Measurements from ENCODE around the gene CNOT8. TPM values are rescaled to one million over a fixed set of nuclear protein-coding genes. Genes with fewer than 3 reads are reported as not detected.

Gene CNOT8
- total RNA-seq, 1 donor from 2014 or later: 51.5 TPM

DNA sequence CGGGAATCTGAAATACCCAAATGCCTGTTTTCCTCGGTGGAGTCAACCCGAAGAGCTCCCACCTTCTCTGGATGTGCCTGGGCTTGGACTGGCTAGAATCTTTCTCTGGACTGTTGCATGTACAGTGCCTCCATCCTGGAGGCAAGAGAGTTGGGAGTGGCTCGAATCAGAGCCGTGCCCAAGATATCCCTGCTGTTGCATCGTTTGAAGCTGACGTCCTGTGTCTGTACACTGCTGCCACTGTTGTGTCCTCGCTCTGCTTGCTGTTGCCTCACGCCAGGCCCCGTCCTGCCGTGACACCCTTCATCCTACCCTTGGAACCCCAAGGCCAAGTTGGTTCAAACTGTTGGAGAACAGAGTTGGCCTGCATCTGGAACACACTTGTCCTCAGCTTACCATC lies 43.4 kb upstream of the CNOT8 start:
- H3K27ac Mint-ChIP-seq: no peak overlapping the region
- H3K4me3 Mint-ChIP-seq: no peak overlapping the region
- no peak for DNase-seq (ENCODE audit: extremely low spot score, unreplicated experiment)
- TF ChIP-seq, protein P1, sequence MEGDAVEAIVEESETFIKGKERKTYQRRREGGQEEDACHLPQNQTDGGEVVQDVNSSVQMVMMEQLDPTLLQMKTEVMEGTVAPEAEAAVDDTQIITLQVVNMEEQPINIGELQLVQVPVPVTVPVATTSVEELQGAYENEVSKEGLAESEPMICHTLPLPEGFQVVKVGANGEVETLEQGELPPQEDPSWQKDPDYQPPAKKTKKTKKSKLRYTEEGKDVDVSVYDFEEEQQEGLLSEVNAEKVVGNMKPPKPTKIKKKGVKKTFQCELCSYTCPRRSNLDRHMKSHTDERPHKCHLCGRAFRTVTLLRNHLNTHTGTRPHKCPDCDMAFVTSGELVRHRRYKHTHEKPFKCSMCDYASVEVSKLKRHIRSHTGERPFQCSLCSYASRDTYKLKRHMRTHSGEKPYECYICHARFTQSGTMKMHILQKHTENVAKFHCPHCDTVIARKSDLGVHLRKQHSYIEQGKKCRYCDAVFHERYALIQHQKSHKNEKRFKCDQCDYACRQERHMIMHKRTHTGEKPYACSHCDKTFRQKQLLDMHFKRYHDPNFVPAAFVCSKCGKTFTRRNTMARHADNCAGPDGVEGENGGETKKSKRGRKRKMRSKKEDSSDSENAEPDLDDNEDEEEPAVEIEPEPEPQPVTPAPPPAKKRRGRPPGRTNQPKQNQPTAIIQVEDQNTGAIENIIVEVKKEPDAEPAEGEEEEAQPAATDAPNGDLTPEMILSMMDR (conservative IDR thresholded peaks at IDR 0.05): no peak
- no peaks in the 10 kb centered on the region for H3K27me3 Mint-ChIP-seq
- H3K9me3 Mint-ChIP-seq: no peaks in the 10 kb centered on the region
- H3K4me1 Mint-ChIP-seq (ENCODE audit: unreplicated experiment): no peaks in the 10 kb centered on the region
- peaks cover 44% of the 10 kb centered on the region for H3K36me3 Mint-ChIP-seq

DNA sequence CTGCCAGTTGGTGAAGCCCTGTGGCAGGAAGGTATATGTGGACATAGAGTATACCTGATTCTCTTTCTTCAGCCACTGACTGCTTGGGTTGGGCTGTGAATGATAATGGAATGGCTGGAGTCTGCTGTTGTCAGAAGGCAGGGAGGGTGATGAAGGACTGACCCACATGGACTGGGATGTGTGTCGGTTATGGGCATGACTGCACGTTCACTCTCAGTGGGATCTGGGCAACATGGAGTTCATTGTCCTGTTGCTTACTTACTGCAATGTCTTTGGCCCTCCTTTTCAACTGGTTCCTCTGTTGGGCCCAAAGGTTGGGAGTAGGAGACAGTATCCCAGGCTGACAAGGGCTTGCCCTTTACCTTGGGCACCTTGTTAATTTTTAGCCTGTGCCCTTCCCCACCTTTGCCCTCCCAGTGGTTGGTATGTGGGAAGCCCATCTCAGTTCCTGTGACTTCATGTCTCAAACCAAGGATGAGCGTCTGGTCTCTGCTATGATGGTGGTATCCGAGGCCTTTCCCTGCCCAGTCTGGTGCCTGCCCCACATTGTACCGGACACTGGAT lies 42.7 kb upstream of the CNOT8 start:
- Mint-ChIP-seq H3K27me3 (no peaks in the 10 kb centered on the region), H3K27ac (no peak overlapping the region), H3K9me3 (no peaks in the 10 kb centered on the region), H3K4me1 (ENCODE audit: unreplicated experiment) (no peaks in the 10 kb centered on the region), H3K4me3 (no peak overlapping the region), H3K36me3 (peaks cover 44% of the 10 kb centered on the region)
- DNase-seq (ENCODE audit: extremely low spot score, unreplicated experiment): no peak
- TF ChIP-seq, protein P1 (conservative IDR thresholded peaks at IDR 0.05): no peak

- H3K4me3 Mint-ChIP-seq: no peak overlapping the region
- DNase-seq (ENCODE audit: extremely low spot score, unreplicated experiment): no peak
- TF ChIP-seq, protein P1 (conservative IDR thresholded peaks at IDR 0.05): no peak
- H3K36me3 Mint-ChIP-seq: peaks cover 45% of the 10 kb centered on the region
- H3K4me1 Mint-ChIP-seq (ENCODE audit: unreplicated experiment): no peaks in the 10 kb centered on the region
- no peak overlapping the region for H3K27ac Mint-ChIP-seq
- H3K9me3 Mint-ChIP-seq: no peaks in the 10 kb centered on the region
- no peaks in the 10 kb centered on the region for H3K27me3 Mint-ChIP-seq
Measured at GRCh38 chr5:154816891-154817492, 41.4 kb upstream of the CNOT8 start.

- DNase-seq (ENCODE audit: extremely low spot score, unreplicated experiment): no peak
- H3K27ac Mint-ChIP-seq: no peak overlapping the region
- no peaks in the 10 kb centered on the region for H3K27me3 Mint-ChIP-seq
- H3K36me3 Mint-ChIP-seq: peaks cover 45% of the 10 kb centered on the region
- no peak overlapping the region for H3K4me3 Mint-ChIP-seq
- TF ChIP-seq, protein P1 (conservative IDR thresholded peaks at IDR 0.05): no peak
- H3K4me1 Mint-ChIP-seq (ENCODE audit: unreplicated experiment): no peaks in the 10 kb centered on the region
- H3K9me3 Mint-ChIP-seq: no peaks in the 10 kb centered on the region
Measured at GRCh38 chr5:154817815-154818214, 40.6 kb upstream of the CNOT8 start.

DNA sequence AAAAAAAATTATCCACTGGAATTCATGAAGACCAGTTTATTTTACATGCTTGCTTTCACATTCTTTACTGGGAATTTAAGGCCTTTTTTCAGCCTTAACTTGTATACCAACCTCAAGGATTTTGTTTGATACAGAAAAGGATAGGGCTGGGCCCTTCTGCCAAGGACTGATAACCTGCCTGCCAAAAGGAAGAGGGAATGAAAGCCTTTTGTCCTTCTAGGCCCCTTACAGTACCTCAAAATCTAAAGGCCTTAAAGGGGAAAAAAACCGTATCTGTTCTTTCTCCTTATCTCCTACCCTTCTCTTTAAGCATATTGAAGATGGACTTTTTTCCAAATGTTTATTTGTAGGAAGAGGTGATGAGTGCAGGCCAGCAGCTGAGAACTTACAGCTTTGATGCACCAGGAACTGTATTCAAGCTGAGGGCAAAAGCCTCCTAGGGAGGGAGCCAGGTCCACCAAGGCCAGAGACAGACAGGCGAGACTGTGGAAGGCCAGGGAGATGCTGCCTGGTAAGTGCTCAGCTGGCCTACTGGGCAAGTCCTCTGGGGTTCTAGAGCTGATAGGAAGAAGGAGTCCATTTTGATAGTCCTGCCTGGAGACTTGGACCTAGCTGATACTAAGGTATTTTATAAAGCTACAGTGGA lies 39.8 kb upstream of the CNOT8 start:
- H3K27ac Mint-ChIP-seq: peak overlapping the region; percentile 38
- H3K4me3 Mint-ChIP-seq: no peak overlapping the region
- peaks cover 39% of the 10 kb centered on the region for H3K36me3 Mint-ChIP-seq
- TF ChIP-seq, protein P1 (conservative IDR thresholded peaks at IDR 0.05): no peak
- no peaks in the 10 kb centered on the region for H3K9me3 Mint-ChIP-seq
- DNase-seq (ENCODE audit: extremely low spot score, unreplicated experiment): no peak
- no peaks in the 10 kb centered on the region for H3K27me3 Mint-ChIP-seq
- H3K4me1 Mint-ChIP-seq (ENCODE audit: unreplicated experiment): no peaks in the 10 kb centered on the region
